Esophagus muscularis mucosa (tissue), 3 donors: ENCODE measurements around the gene CDC16.

Experiments
- POLR2A ChIP-seq: fragments of 450-650 bp; IDR thresholded peaks from one replicate; pipeline ENCODE4 v1.6.1; 2017; ENCODE audit warnings: antibody characterized with exemption, moderate library complexity, mild to moderate bottlenecking, low read depth
- TF ChIP-seq, protein P1 (sequence below), 3 experiments: fragments of 200-600 bp in 2 of 3; fragments of 450-650 bp in 1 of 3; sonication (generic) in 2 of 3; IDR thresholded peaks; one replicate each; pipeline ENCODE4 v1.5.1; 2017 to 2019; ENCODE audit warnings: antibody characterized with exemption in 3 of 3, mild to moderate bottlenecking in 2 of 3, moderate library complexity in 1 of 3

DNA sequence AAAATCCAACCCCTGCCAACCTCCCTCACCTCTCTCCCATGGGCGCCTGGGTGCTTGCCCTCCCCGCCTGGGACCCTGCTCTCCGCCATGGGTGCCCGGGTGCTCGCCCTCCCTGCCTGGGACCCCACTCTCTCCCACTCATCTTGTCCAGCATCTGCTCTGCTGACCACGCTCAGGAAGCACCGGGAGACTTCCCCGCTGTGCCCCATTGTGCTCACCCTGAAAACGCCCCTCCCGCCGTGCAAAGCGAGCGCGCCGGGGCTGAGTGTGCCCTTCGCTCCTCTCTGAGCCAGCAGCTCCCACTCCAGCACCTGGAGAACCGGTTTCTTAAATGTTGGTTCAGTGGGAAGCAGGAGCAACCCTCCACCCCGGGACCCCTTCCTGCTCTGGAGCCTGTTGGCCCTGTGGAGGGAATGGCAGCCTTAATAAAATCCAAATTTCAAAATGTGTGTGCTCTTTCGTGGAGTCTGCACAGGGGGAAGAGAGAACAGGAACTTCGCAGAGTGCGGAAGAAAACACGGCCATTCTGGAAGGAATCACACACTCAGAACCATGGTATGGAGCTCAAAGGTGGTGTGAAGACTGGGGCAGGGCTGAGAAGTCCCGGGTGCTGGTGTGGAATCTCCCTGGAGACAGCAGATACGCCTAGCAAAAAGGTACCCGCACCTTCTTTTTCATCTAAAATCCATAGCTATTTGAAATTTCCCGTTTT, 23.1 kb upstream of the CDC16 start:
- TF ChIP-seq, protein P1, sequence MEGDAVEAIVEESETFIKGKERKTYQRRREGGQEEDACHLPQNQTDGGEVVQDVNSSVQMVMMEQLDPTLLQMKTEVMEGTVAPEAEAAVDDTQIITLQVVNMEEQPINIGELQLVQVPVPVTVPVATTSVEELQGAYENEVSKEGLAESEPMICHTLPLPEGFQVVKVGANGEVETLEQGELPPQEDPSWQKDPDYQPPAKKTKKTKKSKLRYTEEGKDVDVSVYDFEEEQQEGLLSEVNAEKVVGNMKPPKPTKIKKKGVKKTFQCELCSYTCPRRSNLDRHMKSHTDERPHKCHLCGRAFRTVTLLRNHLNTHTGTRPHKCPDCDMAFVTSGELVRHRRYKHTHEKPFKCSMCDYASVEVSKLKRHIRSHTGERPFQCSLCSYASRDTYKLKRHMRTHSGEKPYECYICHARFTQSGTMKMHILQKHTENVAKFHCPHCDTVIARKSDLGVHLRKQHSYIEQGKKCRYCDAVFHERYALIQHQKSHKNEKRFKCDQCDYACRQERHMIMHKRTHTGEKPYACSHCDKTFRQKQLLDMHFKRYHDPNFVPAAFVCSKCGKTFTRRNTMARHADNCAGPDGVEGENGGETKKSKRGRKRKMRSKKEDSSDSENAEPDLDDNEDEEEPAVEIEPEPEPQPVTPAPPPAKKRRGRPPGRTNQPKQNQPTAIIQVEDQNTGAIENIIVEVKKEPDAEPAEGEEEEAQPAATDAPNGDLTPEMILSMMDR (IDR thresholded peaks at IDR 0.05), result no peak
- no peak for TF ChIP-seq POLR2A
